KMS-11 (cell line): ENCODE measurements around the gene SZRD1.

Experiments used
- H2AFZ ChIP-seq: fragments of 200-600 bp; sonication (generic); 2 replicates; pipeline ENCODE4 v1.6.1; 2016; ENCODE audit warnings: antibody characterized with exemption, mixed run types, low read depth
- H3K27ac ChIP-seq: fragments of 200-600 bp; sonication (generic); 2 replicates; pipeline ENCODE4 v1.6.1; 2016; ENCODE audit warnings: mild to moderate bottlenecking, mixed run types
- H3K27me3 ChIP-seq: fragments of 200-600 bp; sonication (generic); 2 replicates; pipeline ENCODE4 v1.6.1; 2017; ENCODE audit warnings: mild to moderate bottlenecking, low read depth, mixed run types, moderate library complexity; ENCODE audit not compliant: insufficient read depth
- H3K36me3 ChIP-seq: fragments of 200-600 bp; sonication (generic); 2 replicates; pipeline ENCODE4 v1.6.1; 2017; ENCODE audit warnings: mild to moderate bottlenecking, mixed run types; ENCODE audit not compliant: insufficient read depth
- H3K4me1 ChIP-seq: fragments of 200-600 bp; sonication (generic); 2 replicates; pipeline ENCODE4 v1.6.1; 2016; ENCODE audit warnings: mild to moderate bottlenecking, low read depth, mixed run types; ENCODE audit not compliant: poor library complexity, severe bottlenecking
- H3K4me2 ChIP-seq: fragments of 200-600 bp; sonication (generic); 2 replicates; pipeline ENCODE4 v1.7.0; 2016; ENCODE audit warnings: mild to moderate bottlenecking, mixed run types
- H3K4me3 ChIP-seq: fragments of 200-600 bp; sonication (generic); IDR thresholded peaks from 2 replicates; pipeline ENCODE4 v1.6.1; 2017; ENCODE audit warnings: low read depth, low read length, mixed read lengths; ENCODE audit not compliant: insufficient read depth
- H3K79me2 ChIP-seq: fragments of 200-600 bp; sonication (generic); 2 replicates; pipeline ENCODE4 v1.6.1; 2016; ENCODE audit warnings: low read depth, mixed run types; ENCODE audit not compliant: insufficient read depth
- H3K9ac ChIP-seq: fragments of 200-600 bp; sonication (generic); 2 replicates; pipeline ENCODE4 v1.6.1; 2016; ENCODE audit warnings: mild to moderate bottlenecking, mixed run types
- H4K20me1 ChIP-seq: fragments of 200-600 bp; sonication (generic); 2 replicates; pipeline ENCODE4 v1.6.1; 2016; ENCODE audit warnings: mild to moderate bottlenecking, mixed run types; ENCODE audit not compliant: insufficient read depth
- CTCF ChIP-seq: fragments of 200-600 bp; sonication (generic); conservative IDR thresholded peaks from 2 replicates; pipeline ENCODE4 v1.6.1; 2017; ENCODE audit warnings: low read depth, mild to moderate bottlenecking, antibody characterized with exemption, low read length, moderate library complexity, mixed read lengths

The SZRD1 gene

GRCh38 chr1:16366722-16367257 lies at the start of gene SZRD1:
Gene SZRD1 (plus strand): TSS chr1:16367242. CDS start chr1:16367258, 16 bp downstream.
- Histone ChIP-seq H3K79me2 (peaks cover 44% of the 10 kb centered on the region), H2AFZ (peak within 1 kb of the TSS; percentile 91), H3K4me3 (peak within 1 kb of the TSS; percentile 89), H3K4me1 (peaks cover 33% of the 10 kb centered on the region), H3K9ac (peak within 1 kb of the TSS; percentile 88), H3K27ac (peak within 1 kb of the TSS; percentile 93), H3K36me3 (no peaks in the 10 kb centered on the region), H4K20me1 (peaks cover 18% of the 10 kb centered on the region; the same call in 1 of the 2 replicates), H3K27me3 (no peaks in the 10 kb centered on the region), H3K4me2 (peak within 1 kb of the TSS; percentile 56)
- no peak for TF ChIP-seq CTCF

- H3K36me3 ChIP-seq = no peaks in the 10 kb centered on the region
- H3K27me3 ChIP-seq = no peaks in the 10 kb centered on the region
- no peak overlapping the region for H3K27ac ChIP-seq
- TF ChIP-seq CTCF = no peak
- no peak overlapping the region for H3K9ac ChIP-seq
- H3K4me3 ChIP-seq = no peak overlapping the region
- H4K20me1 ChIP-seq = 0 out of 2 replicates have a peak, but pooled peaks cover 6% of the 10 kb centered on the region
- no peak overlapping the region for H3K4me2 ChIP-seq
- H3K4me1 ChIP-seq = peaks cover 9% of the 10 kb centered on the region
- H3K79me2 ChIP-seq = peaks cover 14% of the 10 kb centered on the region; the same call in 1 of the 2 replicates
- no peak overlapping the region for H2AFZ ChIP-seq
Observed at GRCh38 chr1:16318555-16318954, 48.5 kb upstream of the SZRD1 start.

GRCh38 chr1:16321176-16321867 lies 45.7 kb upstream of the SZRD1 start:
- 0 out of 2 replicates have a peak, but pooled peaks cover 6% of the 10 kb centered on the region for H4K20me1 ChIP-seq
- H3K9ac ChIP-seq = no peak overlapping the region
- no peaks in the 10 kb centered on the region for H3K36me3 ChIP-seq
- H3K4me3 ChIP-seq = no peak overlapping the region
- peaks cover 14% of the 10 kb centered on the region; the same call in 1 of the 2 replicates for H3K79me2 ChIP-seq
- peaks cover 9% of the 10 kb centered on the region for H3K4me1 ChIP-seq
- no peak for TF ChIP-seq CTCF
- H3K27me3 ChIP-seq = no peaks in the 10 kb centered on the region
- H3K27ac ChIP-seq = no peak overlapping the region
- no peak overlapping the region for H3K4me2 ChIP-seq
- no peak overlapping the region for H2AFZ ChIP-seq

- Histone ChIP-seq H3K4me2 (no peak overlapping the region), H3K27me3 (no peaks in the 10 kb centered on the region), H4K20me1 (no peaks in the 10 kb centered on the region), H3K36me3 (no peaks in the 10 kb centered on the region), H2AFZ (no peak overlapping the region), H3K4me1 (peaks cover 9% of the 10 kb centered on the region), H3K4me3 (no peak overlapping the region), H3K27ac (no peak overlapping the region), H3K9ac (no peak overlapping the region), H3K79me2 (peaks cover 14% of the 10 kb centered on the region; the same call in 1 of the 2 replicates)
- TF ChIP-seq CTCF = no peak
Observed at GRCh38 chr1:16324456-16324890, 42.6 kb upstream of the SZRD1 start.
